HG03095 (cell line): ENCODE results near the gene DKK1.

Experiments
- ATAC-seq: cut with Tn5 transposase; IDR thresholded peaks from one replicate; pipeline ENCODE4 v1.9.1; 2021; ENCODE audit warnings: moderate library complexity; ENCODE audit not compliant: unreplicated experiment

DKK1 gene

DNA sequence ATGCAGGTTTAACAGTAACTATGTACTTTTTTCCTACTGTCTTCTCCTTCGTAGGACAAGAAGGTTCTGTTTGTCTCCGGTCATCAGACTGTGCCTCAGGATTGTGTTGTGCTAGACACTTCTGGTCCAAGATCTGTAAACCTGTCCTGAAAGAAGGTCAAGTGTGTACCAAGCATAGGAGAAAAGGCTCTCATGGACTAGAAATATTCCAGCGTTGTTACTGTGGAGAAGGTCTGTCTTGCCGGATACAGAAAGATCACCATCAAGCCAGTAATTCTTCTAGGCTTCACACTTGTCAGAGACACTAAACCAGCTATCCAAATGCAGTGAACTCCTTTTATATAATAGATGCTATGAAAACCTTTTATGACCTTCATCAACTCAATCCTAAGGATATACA, 2.4 kb downstream of the DKK1 start:
- ATAC-seq: no peak

- no peak for ATAC-seq
These were observed 4.1 kb downstream of the DKK1 start for GRCh38 chr10:52318136-52318701.

GRCh38 chr10:52318822-52319464, 4.9 kb downstream of the DKK1 start:
- no peak for ATAC-seq

DNA sequence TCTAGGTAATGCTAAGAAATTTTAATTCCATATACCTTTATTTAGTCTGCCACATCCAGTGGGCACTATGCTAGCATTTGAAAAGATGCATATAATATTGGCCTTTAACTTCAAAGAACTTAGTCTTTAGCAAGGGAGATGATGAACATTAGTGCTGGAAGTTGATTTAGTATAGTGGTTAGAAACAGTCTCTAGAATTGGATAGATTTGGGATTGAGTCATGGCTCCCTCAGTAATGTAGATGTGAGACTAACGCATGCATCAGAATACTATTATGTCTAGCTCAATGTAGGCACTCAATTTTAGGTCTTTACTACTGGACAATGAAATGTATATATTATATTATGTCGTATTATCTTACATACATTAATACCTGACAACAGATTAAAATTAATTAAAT, 5.8 kb downstream of the DKK1 start:
- ATAC-seq: no peak

DNA sequence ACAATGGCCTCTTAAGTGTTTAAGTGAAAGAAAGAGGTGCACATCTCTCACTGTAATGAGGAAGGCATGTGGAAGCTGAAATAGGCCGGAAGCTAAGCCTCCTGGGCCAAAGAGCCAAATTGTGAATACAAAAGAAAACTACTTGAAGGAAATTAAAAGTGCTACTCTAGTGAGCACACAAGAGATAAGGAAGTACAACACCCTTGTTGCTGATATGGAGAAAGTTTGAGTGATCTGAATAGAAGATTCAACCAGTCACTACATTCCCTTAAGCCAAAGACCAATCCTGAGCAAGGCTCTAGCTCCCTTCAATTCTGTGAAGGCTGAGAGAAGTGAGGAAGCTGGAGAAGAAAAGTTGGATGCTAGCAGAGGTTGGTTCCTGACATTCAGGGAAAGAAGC, 8.2 kb downstream of the DKK1 start:
- ATAC-seq: no peak

DNA sequence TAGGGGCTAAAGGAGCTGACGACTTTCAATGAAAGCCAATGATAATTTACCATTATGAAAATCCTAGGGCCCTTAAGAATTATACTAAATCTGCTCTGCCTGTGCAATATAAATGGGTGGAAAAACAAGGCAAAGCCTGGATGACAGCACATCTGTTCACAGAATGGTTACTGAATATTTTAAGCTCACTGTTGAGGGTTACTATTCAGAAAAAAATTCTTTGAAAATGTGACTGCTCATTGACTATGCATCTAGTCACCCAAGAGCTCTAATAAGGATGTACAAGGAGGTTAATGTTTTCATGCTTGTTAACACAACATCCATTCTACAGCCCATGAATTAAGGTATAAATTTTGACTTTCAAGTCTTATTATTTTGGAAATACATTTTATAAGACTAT, 8.9 kb downstream of the DKK1 start:
- no peak for ATAC-seq

DNA sequence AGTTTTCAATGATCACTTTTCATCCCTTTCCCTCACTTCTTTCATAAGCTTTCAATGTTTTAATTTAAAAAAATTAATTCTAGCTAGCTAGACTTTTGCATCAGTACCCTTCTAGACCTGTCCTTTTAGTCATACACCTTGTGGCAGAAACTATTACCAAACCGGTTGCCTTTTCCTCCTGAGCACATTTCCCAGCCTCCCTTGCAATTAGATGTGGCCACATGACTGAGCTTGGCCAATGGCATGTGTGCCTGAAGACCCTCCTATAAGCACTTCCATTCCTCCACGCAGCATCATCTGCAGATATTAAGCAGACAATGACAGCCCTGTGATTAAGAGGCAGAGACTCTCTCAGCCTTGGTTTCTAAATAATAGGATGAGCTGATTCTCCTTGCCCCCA, 12.3 kb downstream of the DKK1 start:
- ATAC-seq: no peak

DNA sequence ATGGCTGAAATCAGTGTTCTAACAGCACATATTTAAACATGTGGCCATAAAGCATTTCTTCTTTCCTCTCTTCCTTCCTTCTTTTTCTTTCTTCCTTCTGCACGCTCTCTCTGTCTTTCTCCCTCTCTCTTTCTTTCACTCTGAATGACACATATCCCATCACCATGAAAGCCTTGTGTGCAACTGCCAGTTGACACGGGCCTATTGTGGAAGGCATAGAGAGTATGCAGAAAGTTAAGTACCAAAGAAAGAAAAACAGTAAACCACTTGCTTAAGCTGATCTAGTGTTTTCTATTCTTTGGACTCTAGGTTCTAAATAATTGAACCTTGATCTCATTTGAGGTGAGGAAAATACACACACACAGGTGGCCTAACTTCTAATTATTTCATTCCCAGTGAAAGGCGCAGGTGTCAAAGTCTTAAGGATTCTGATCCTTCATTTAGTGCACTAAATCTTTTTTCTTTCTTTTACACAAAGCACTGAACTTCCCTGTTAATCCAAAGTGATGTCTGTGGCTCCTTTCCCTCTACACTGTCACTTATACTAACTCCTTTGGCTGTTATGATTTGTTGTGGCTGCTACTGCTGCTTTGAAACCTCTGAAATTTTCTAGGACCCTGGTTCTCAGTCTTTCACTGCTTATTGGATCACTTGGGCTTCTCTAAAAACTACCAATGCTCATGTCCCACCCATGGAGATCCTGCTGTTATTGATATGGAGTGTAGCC, 17.7 kb downstream of the DKK1 start:
- no peak for ATAC-seq

DNA sequence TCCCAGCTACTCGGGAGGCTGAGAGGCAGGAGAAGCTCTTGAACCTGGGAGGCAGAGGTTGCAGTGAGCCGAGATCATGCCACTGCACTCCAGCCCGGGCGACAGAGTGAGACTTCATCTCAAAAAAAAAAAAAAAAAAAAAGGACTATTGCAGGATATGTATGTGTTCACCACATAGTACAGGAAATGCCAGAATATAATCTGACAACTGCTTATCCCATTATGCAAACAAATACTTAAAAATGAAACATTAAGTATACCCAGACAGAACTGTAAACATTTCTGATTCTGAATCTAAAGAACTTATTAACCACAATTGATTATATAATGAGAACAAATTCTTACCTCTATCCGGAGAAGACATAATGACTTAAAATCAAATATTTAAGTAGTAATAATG, 18.7 kb downstream of the DKK1 start:
- no peak for ATAC-seq

DNA sequence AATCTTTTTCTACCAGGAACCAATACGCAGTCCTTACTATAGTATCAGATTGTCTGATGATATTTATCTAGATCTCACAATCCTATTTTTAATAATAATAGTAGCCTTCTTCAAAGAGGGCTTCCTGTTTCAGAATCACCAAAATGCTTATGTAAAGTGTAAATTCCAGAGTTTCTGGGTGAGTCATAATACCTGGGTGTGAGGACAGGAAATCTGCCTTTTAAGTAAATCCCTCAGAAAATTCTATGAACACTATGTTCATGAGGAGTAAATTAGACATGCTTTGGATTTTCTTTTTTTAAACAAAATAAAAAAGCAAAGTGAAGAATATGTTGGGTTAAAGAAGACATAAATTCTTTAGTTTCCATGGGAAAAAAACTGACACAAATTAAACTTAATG, 20.5 kb downstream of the DKK1 start:
- no peak for ATAC-seq

GRCh38 chr10:52335665-52336064, 21.6 kb downstream of the DKK1 start:
- no peak for ATAC-seq

DNA sequence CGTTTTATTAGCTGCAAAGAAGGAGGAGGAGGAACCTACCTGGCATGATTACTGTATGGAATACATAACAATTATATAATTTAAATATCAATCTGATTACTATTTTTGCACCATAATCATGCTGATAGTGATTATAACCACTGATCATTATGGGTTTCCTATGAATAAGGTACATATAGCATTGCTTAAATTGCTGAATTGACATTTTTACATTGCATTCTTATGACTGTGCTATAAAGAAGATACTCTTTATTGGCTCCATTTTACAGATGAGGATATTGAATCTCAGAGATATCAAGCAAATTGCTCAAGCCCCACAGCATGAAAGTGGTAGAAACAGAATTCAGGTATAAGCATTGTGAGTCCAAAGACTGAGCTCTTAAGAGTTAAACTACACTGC, 23.1 kb downstream of the DKK1 start:
- no peak for ATAC-seq

DNA sequence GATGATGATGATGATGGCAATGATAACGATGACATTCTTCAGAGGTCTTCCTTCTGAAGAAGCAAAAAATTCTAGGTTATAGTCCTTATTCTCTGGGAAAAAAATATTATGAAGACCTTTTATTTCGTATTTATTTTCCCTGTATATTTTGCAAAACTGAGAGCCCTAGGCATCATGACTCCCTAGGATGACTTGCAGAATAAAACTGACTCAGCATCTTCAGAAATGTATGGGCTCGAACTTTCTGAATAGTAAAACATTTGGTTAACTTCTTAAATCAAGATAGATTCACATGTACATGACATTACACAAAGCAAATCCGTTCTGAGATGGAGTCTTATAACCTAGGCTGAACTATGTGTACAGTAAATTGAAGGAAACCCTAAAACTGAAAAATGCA, 29.4 kb downstream of the DKK1 start:
- ATAC-seq: no peak

- no peak for ATAC-seq
These were observed 32.6 kb downstream of the DKK1 start for GRCh38 chr10:52346394-52347326.

DNA sequence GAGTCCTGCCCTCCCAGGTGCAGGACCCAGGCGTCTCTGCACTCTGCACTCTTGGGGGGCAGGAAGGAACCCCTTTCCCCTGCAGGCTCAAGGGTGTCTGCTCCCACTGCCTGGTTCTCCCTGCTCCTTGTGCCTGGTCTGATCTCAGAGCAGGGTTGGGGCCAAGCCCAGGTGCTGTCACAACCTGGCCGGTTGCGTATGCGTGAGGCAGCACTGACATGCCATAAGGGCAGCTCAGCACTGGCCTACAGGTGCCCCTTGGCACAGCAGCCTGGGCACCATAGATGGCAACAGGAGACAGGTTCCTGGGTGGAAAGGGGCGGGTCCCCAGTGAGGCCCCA, 33.2 kb downstream of the DKK1 start:
- no peak for ATAC-seq

DNA sequence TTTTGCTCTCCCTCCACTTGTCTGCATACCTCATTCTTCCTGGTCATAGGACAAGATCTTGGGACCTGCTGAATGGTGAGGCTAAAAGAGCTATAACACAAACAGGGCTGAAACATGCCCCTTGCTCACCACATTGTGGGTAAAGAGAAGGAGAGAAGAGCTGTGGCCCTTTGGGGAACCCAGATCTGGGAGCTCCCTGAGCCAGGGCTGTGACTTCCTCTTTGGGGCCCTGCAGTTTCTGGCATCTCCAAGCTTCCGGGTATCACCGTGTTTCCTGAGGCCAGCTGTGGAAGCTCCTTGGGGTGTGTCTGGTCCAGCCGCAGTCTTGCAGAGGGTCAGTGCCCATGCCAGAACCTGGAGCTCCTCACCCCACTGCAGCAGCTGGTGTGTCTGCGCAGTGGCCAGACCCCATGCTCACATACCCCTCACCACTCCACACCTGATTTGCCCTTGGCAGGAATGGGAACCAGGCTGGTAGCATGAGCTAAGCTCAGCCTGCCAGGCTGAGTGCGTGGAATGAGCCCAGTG, 34.0 kb downstream of the DKK1 start:
- no peak for ATAC-seq

DNA sequence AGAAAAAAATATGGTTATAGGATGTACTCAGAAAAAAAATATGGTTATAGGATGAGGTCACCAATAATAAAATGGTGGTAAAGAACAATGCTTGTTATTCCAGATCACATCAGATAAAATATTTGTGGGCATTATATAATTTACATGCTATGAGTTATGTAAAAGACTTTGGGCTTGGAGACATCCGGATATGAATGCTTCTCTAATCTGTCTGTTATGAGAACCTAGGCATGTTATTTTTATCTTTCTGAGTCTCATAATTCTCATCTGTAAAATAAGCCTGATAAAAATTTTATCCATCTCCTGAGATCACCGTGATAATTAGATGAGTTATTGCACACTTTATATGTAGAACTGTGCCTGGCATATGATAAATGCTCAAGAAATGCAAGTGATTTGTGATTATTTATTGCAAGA, 37.8 kb downstream of the DKK1 start:
- no peak for ATAC-seq

- no peak for ATAC-seq
These were observed 39.1 kb downstream of the DKK1 start for GRCh38 chr10:52353205-52353604.

GRCh38 chr10:52353960-52354394, 39.9 kb downstream of the DKK1 start:
- ATAC-seq: no peak

DNA sequence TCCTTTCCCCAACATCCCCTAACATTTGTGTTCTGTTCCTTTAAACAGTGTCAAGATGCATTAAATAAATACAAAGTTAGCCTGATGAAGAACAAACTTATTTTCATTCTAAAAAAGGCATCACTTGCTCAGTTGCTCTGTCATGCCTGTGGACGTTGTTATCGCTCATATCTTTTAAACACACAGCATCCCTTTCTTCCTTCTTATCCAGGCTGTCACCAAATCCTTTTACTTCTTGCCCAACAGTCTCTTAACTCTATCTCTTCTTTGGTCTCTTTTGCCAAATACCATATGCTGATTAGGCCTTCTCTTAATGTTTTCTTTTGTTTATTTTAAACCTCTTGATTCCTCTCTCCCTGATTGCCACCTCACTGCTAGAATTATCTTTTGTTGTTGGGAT, 43.9 kb downstream of the DKK1 start:
- ATAC-seq: no peak

DNA sequence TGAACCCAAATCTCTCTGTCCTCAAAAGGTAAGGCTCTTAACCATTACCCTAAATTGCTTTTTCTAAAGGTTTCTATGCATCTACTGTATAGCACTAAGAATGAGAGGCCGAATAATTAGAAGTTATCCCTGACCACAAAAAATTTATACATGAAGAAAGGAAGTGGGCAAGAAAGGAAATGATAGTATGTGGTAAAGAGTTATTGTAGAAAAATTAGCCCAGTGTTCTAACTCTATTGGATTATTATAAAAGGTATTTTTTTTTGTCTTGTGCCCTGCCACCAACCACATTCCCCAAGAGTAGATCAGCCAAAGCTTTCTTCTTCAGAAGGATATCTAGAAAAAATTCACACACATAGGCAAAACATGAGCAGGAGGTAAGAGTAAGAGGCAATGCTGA, 45.4 kb downstream of the DKK1 start:
- no peak for ATAC-seq
